CD4-positive, alpha-beta T cell treated with Interleukin-1 beta for 1 hour (primary cell): ENCODE data around the gene GATAD1.
"Not testable (repeated sequence)": the region's sequence is repeated elsewhere in the genome, so short reads cannot be mapped to it uniquely, and the experiment has no call there.

Experiments used
- DNase-seq, 2 donors: peaks; one replicate each; pipeline ENCODE4 v3.0.0-alpha.2; 2020 to 2022

GATAD1 gene

DNA sequence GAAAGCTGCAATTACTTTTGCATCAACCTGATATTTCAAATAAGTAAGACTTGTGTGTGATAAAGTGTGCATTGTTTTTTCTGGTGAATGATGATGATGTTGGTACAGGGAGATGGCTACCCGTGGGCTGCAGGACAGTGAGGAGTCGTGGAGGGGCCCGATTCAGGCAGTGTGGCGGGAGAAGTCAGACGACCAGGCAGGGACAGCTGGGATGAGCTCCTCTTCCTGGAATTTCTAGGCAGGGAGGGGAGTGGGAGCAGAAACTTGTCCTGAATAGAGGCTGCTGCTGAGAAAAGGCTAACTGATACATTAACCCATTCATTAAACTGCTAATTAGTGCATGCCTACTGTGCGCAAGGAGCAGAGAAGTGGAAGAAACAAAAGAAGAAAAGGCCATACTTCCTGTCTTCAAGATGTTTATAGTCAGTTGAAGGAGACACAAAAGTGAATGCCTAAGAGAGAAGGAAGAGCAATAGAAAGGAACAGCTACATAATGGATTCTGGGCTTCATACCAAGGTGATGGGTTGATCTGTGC is 9.3 kb upstream of the GATAD1 start:
- no peak for DNase-seq

DNA sequence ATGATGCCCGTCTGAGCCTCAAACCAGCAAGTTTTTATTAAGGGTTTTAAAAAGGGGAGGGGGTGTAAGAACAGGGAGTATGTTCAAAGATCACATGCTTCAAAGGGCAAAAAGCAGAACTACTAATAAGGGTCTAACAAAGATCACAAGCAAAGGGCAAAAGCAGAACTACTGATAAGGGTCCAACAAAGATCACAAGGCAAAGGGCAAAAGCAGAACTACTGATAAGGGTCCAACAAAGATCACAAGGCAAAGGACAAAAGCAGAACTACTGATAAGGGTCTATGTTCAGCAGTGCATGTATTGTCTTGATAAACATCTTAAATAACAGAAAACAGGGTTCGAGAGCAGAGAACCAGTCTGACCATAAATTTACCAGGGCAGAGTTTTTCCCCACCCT is 4.6 kb upstream of the GATAD1 start:
- DNase-seq = not testable (repeated sequence)

DNA sequence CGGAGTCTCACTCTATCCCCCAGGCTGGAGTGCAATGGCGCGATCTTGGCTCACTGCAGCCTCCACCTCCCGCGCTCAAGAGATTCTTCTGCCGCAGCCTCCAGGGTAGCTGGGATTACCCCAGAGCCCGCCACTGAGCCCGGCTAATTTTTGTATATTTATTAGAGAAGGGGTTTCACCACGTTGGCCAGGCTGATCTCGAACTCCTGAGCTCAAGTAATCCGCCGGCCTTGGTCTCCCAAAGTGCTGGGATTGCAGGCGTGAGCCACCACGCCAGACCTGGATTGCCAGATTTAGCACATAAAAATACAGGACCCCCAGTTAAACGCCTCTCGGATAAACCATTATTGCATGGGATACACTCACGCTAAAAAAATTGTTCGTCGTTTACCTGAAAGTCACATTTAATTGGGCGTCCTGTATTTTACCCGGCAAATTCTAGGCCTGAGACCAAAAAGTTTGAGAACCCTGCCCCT is 375 bp upstream of the GATAD1 start:
- DNase-seq = no peak

DNA sequence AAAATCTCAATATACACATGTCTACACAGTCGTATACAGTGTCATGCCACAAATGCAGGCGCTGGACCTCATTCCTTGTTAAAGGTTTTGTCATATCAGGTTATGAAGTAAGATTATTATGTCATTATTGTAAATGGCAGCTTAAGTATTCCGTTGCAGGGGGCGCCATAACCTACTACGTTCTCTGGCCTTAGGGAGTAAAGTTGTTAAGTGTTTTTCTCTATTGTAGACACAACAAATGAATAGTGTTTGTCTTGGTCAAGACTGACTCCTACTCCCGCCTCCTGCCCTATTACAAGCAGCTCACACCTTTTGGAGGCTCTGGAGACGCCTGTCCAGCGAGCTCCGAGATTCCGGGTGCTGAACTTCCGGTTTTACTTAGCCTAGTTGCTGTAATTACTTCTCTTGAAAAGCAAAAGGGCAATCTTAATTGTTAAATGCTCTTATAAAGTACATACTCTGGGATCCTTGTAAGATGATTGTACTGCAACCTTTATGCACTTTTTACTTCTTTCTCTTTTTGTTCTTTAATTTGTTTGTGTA is 994 bp downstream of the GATAD1 start:
- peak; percentile 58 to 72 for DNase-seq

DNA sequence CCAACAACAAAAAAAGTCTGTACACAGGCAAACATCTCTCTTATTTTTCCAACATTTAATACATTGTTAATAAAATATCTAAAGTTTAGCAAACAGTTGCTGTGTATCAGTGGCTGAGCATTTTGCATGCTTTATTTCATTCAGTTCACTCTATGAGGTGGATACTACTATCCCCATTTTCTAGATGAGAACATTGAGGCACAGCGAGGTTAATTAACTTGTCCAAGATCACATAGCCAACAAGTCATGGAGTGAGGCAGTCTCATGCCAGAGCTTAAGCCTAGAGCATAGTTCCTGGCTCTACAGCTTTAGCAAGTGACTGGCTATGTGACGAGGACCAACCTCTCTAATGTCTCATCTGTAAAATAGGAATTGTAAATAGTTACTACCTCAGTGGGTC is 4.4 kb downstream of the GATAD1 start:
- DNase-seq = no peak

DNA sequence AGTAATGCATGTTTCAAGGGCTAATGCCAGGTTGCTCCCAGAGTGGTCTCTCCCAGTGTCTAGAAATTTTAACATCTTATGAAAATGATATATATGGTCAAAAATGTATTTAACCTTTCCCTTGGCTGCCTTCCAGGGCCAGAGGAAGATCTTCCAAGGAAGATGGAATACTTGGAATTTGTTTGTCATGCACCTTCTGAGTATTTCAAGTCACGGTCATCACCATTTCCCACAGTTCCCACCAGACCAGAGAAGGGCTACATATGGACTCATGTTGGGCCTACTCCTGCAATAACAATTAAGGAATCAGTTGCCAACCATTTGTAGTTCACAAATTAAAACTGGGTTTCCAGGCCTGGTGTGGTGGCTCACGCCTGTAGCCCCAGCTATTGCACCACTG is 9.0 kb downstream of the GATAD1 start:
- no peak for DNase-seq

DNA sequence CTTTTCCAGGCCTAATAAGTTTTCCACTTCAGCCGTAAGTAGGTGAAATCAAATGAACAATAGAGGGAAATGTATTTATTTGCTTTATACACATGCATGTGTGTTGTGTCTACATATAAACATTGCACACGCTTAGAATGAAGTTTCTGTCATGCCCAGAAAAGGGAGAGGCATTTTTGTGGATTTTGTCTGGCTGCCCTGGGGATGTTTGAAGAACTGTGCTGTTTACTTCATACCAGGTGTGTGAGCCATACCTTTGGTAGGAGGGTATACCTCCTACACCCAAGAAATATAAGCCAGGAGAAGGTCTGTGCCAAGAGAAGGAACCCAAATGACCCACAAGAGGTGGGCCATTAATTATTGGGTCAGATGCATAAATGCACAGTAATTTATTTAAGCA is 12.8 kb downstream of the GATAD1 start:
- DNase-seq = no peak

DNA sequence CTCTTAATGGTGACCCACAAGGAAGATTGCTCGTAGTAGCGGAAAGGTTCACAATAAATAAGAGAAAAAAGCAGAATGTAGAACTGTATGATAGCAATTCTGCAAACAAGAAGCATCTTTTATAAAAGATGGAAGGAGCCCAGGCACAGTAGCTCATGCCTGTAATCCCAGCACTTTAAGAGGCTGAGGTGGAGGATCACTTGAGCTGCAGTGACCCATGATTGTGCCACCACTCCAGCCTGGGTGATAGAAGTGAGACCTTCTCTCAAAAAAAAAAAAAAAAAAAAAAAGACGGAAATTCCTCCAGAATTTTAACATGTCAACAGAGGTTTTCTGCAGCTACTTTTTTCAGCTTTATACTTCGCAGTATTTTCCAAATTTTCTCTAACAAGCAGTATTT is 13.2 kb downstream of the GATAD1 start:
- no peak for DNase-seq

DNA sequence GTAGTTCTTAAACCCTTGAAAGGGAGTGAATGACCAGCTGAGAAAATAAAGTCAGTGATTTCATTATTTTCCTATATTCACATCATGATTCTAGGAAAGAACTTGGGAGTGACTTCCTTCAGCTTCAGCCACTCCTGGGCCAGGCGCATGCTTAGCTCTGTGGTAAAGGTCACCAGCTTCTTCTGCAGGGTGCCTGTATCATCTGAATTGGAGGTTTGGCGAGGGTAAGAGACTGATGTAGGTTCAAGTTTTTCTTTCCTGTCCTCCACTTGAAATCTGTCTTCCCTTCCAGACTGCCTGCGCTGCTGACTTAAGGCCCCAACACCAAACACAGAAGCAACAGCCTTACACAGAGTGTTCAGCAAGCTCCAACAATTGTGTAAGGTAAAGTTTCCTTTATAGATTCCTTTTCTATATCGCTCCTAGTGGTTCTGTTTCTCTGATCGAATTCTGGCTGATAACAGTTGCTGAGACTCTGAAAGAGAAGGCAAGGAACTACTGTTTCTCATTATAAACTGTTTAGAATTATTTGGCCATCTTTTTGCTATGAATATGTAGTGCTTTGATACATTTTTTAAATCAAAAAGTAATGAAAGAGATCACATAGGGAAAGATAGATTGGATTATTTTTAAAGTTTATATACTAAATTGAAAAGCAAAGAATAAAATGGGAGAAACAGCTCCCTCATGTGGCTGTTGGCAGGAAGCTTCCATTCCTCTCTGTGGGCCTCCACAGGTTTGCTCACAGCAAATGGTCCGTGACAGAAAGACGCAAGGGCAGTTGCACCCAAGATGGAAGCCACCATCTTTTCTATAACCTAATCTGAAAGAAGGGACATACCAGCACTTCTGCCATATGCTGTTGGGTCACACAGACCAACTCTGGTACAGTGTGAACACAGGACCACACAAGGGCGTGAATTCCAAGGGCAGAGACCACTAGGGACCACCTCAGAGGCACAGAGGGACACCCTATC is 14.0 kb downstream of the GATAD1 start:
- DNase-seq = peak; percentile 22 to 37

DNA sequence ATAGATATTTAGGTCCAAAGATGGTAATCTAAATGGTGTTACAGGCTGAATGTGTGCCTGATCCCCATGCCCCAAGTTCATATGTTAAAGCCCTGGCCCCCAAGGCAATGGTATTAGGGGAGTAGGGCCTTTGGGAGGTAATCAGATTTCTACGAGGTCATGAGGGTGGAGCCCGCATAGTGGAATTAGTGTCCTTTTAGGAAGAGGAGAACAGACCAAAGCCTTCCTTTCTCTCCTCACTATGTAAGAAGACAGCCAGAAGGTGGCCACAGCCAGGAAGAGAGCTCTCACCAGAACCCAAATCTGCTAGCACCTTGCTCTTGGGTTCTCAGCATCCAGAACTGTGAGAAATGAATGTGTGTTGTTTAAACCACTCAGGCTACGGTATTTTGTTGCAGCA is 15.3 kb downstream of the GATAD1 start:
- no peak for DNase-seq

DNA sequence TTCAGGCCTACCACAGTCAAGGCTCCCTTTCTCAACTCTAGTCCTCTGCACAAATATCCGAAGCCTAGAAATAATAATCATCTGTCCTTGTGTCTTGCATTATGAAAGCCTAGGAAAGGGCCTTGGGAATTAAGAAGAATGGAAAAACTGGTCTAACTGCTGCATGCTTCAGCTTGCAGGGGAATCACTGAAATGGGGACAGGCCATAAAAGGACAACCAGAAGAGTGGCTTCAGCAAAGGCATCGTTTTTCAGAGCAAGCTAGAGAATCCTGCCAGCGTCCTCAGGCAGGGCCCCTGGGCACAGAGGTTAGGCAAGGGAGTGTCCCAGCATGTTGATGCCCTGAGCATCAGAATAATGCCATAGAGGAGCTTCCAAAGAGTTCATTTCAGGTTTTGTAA is 17.2 kb downstream of the GATAD1 start:
- DNase-seq = no peak

DNA sequence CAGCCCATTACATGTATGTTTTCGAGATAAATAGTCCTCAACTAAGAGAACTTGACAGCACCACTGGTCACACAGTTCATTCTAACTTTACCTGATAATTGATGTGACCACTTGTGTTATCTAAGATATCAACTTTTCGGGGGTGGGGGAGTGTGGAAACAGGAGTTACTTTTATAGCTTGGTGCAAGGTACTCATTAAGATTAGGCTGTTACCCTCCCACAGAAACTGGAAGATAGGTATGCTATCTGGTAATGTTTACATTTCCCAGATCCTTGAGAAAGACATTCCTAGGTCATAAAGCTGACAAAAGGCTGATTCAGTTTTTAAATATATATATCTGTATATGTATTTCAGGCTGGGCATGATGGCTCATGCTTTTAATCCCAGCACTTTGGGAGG is 19.4 kb downstream of the GATAD1 start:
- DNase-seq = no peak

DNA sequence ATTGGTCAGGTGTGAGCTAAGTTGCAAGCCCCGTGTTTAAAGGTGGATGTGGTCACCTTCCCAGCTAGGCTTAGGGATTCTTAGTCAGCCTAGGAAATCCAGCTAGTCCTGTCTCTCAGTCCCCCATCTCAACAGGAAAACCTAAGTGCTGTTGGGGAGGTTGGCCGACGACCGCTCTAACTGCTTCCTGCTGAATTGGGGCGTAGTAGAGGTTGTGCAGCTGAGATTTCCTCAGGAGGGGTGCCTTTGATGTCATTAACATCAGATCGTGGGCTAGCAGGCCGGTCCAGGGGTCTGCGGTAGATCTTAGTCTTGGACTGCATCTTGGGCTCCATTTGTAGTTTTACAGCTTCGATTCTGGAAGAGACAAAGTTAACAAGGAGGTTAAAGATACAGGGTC is 21.3 kb downstream of the GATAD1 start:
- DNase-seq = not testable (repeated sequence)

DNA sequence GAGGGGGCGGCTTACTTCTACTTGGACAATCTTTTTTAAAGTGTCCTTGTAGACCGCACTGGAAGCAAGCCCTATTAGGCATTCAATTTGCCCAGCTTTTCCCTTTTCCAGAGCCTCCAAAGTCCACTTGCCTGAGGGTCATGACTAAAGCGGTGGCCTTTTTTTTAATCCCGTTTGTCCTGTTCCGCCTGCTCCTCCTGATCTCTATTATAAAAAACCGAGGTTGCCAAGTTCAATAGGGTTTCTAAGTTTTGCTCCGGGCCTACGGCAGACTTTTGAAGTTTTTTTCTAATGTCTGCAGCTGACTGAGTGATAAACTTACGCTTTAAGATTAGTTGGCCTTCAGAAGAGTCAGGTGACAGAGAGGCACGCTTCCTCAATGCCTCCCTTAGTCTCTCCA is 26.7 kb downstream of the GATAD1 start:
- not testable (repeated sequence) for DNase-seq

DNA sequence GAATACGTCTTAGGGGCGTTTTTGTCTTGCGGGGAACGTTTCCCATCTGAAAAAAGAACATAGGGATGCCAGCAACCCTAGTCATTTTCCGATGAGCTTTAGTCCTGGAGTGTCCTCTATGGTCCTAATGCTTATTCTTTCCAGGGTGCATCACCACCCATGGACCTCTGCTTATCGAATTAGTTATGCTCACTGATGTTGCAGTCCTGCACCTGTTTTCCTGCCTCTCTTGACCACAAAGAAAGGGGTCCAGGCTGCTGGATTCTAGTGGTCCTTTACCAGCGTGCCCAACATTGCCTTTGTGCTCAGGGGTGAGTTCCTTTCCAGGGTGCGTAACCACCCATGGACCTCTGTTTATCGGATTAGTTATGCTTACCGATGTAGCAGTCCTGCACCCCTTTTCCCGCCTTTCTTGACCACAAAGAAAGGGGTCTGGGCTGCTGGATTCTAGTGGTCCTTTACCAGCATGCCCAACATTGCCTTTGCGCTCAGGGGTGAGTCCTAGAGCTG is 28.0 kb downstream of the GATAD1 start:
- DNase-seq = not testable (repeated sequence)

DNA sequence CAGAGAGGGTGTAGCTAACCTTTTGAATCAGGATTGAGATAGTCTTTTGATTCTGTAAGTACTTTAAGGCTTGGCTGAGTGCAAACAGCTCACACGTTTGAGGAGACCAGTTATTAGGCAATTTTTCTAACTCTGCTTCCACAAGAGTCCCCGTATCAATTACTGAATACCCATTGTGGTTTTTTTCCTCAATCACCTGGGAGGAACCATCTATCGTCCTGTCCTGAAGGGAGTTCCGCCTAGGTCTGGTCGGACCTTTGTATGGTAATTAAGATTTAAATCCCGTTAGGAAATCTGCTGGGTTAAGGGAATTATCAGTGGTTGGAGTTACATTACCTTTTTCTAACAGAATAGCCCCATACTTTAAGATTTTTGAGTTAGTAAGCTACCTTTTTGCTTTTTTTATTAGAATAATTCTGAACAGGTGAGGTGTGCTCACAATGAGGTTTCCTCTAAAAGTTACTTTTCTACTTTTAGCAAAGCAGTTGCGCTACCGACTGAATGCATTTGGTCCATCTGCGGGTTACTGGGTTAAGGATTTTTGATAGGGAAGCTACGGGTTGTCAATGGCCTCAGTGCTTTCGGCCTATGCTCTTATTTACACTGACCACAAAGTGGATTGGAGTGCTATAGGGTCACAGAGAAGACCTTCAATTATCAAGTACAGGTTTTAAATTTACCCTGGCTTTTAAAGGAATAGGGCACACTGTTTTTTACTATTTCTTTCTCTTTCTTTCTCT is 28.7 kb downstream of the GATAD1 start:
- not testable (repeated sequence) for DNase-seq

DNA sequence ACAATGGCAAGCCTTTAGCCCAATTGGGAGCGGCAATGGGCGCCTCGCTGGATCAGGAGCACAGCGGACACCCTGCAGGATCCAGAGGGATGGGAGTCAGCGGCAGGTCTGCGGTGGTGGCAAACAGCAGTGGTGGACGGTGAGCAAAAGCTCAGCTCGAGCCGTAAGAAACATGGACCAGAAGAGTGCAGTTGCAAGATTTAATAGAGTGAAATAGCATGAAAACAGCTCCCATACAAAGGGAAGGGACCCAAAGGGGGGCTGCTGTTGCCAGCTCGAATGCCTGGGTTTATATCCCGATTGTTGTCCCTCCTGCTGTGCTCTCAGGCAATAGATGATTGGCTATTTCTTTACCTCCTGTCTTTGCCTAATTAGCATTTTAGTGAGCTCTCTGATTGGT is 30.4 kb downstream of the GATAD1 start, which contains the start of gene ERVW-1:
Gene ERVW-1, minus strand, starts transcription at position 266 of the 400 bp plus-strand sequence. CDS start 7,565 bp downstream, outside the sequence.
- not testable (repeated sequence) for DNase-seq

DNA sequence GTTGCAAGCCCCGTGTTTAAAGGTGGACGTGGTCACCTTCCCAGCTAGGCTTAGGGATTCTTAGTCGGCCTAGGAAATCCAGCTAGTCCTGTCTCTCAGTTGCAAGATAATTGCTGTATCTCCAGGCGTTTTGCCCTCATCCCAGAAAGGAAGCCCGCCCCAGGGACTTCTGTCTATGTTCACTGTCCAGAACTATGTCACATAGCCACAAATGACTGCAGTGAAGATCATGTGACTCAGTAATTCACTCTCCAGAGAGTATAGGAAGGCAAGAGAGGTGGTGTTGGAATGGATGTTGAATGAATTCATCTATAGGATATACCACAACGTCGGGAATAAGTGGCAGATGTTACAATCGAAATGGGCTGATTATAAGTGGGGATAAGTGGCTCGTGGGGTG is 30.8 kb downstream of the GATAD1 start:
- DNase-seq = no peak

DNA sequence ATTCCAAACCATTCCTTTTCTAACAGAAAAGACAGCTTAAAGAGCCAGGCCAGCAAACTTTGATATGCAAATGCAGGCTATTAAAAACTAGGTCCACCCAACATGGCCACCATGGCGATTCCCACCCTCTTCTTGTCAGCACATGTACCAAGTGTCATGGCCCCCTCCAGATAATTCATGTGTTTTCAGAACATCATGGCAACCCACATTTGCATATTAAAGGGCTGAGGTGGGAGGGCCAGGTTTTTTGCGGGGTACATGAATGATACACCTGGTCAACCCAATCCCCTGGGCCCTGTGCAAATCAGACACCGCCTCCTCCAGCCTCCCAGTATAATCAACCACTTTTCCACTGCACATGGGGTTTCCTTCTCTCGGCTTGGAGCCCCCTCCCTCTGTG is 31.4 kb downstream of the GATAD1 start:
- no peak for DNase-seq

DNA sequence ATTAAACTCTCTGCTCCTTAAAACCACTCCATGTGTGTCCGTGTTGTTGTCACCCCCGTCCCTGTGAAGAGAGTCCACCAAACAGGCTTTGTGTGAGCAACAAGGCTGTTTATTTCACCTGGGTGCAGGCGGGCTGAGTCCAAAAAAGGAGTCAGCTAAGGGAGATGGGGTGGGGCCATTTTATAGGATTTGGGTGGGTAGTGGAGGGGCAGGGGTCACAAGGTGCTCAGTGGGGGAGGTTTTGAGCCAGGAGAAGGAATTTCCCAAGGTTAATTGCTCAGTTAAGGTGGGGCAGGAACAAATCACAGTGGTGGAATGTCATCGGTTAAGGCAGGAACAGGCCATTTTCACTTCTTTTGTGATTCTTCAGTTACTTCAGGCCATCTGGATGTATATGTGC is 31.9 kb downstream of the GATAD1 start:
- DNase-seq = not testable (repeated sequence)

DNA sequence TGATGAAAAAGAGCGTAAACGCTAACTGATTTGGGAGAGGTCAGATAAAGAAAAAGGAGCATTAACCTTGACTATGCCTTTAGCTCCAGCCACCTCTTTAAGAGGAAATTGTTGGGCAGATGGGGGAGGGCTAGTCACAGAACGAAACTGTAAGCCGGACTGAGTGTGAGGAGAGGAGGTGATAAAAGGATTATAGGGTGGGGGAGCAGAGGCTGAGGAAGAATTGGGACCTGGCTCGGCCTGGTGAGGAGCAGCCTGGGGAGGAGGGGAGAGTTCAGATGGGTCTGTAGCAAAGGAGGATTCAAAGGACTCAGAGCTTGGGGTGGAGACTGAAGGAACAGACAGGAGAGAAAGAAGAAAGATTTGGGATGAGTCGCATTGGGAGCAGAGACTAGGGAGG is 36.3 kb downstream of the GATAD1 start:
- DNase-seq = not testable (repeated sequence)

DNA sequence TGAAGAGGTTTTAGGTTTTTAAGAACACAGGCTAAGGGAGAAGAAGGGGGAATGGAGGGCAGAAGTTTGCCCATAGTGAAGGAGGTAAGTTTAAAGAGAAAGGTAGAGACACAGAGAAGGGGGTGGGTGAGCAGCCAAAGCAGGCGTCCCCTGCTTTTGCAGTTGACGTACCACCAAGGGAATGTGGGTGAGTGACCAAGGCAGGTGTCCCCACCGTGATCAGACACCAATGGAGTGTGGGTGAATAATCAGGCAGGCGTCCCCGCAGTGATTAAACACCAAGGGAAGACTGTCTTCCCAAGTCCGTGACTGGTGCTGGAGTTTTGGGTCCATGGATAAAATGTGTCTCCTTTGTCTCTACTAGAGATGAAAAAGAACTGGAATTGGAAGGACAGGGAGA is 36.9 kb downstream of the GATAD1 start:
- not testable (repeated sequence) for DNase-seq
